H9 (cell line): ENCODE results near the gene RNF157. TPM values are rescaled to one million over a fixed set of nuclear protein-coding genes. Genes with fewer than 3 reads are reported as not detected.

Experiments
- DNase-seq: peaks from one replicate; pipeline ENCODE4 v3.0.0-alpha.2; 2017
- H2AFZ ChIP-seq: one replicate; pipeline ENCODE4 v1.6.1; 2013; ENCODE audit warnings: mild to moderate bottlenecking, low read length, control low read depth, moderate library complexity
- H2AK5ac ChIP-seq: 2 replicates; pipeline ENCODE4 v1.6.1; 2013; ENCODE audit warnings: low read length, control low read depth, mixed read lengths; ENCODE audit not compliant: insufficient read length
- H2BK120ac ChIP-seq: one replicate; pipeline ENCODE4 v1.6.1; 2013; ENCODE audit warnings: low read depth, mild to moderate bottlenecking, low read length, control low read depth, inconsistent platforms; ENCODE audit not compliant: poor library complexity, severe bottlenecking
- H2BK12ac ChIP-seq: 2 replicates; pipeline ENCODE4 v1.6.1; 2013; ENCODE audit warnings: low read length, control low read depth, mixed read lengths, low read depth; ENCODE audit not compliant: insufficient read length
- H2BK15ac ChIP-seq: 2 replicates; pipeline ENCODE4 v1.6.1; 2013; ENCODE audit warnings: low read depth, low read length, control low read depth
- H2BK20ac ChIP-seq: one replicate; pipeline ENCODE4 v1.6.1; 2013; ENCODE audit warnings: low read depth, mild to moderate bottlenecking, low read length, control low read depth, inconsistent platforms; ENCODE audit not compliant: poor library complexity, severe bottlenecking
- H2BK5ac ChIP-seq: 2 replicates; pipeline ENCODE4 v1.6.1; 2013; ENCODE audit warnings: low read length, control low read depth, mixed read lengths; ENCODE audit not compliant: insufficient read length
- H3K14ac ChIP-seq: 2 replicates; pipeline ENCODE4 v1.6.1; 2013; ENCODE audit warnings: low read length, control low read depth; ENCODE audit not compliant: insufficient read depth
- H3K18ac ChIP-seq: 2 replicates; pipeline ENCODE4 v1.6.1; 2013; ENCODE audit warnings: low read depth, mild to moderate bottlenecking, mixed read lengths, low read length, control low read depth; ENCODE audit not compliant: insufficient read length
- H3K23ac ChIP-seq: 2 replicates; pipeline ENCODE4 v1.6.1; 2013; ENCODE audit warnings: low read length, control low read depth, mixed read lengths, low read depth; ENCODE audit not compliant: insufficient read length
- H3K23me2 ChIP-seq: 2 replicates; pipeline ENCODE4 v1.6.1; 2013; ENCODE audit warnings: low read depth, mild to moderate bottlenecking, mixed read lengths, low read length, control low read depth; ENCODE audit not compliant: insufficient read length, poor library complexity, severe bottlenecking
- H3K27ac ChIP-seq: 2 replicates; pipeline ENCODE4 v1.5.1; 2013; ENCODE audit warnings: low read length, control low read depth, mixed read lengths, low read depth; ENCODE audit not compliant: insufficient read length
- H3K27me3 ChIP-seq: 2 replicates; pipeline ENCODE4 v1.6.1; 2013; ENCODE audit warnings: low read length, control low read depth, inconsistent platforms; ENCODE audit not compliant: insufficient read depth
- H3K4ac ChIP-seq: 2 replicates; pipeline ENCODE4 v1.6.1; 2013; ENCODE audit warnings: low read depth, mild to moderate bottlenecking, control low read depth, inconsistent platforms, low read length, moderate library complexity
- H3K4me1 ChIP-seq: 2 replicates; pipeline ENCODE4 v1.6.1; 2013; ENCODE audit warnings: low read length, control low read depth, inconsistent platforms; ENCODE audit not compliant: insufficient read depth
- H3K4me2 ChIP-seq: 2 replicates; pipeline ENCODE4 v1.6.1; 2013; ENCODE audit warnings: low read length, control low read depth, mixed read lengths; ENCODE audit not compliant: insufficient read length, insufficient read depth
- H3K56ac ChIP-seq: 2 replicates; pipeline ENCODE4 v1.6.1; 2013; ENCODE audit warnings: low read depth, mild to moderate bottlenecking, mixed read lengths, low read length, control low read depth; ENCODE audit not compliant: insufficient read length
- H3K79me1 ChIP-seq: 2 replicates; pipeline ENCODE4 v1.6.1; 2013; ENCODE audit warnings: low read depth, mild to moderate bottlenecking, moderate library complexity, low read length, control low read depth, inconsistent platforms; ENCODE audit not compliant: insufficient read depth, poor library complexity, severe bottlenecking
- H3K79me2 ChIP-seq: 2 replicates; pipeline ENCODE4 v1.6.1; 2013; ENCODE audit warnings: low read length, control low read depth, inconsistent platforms; ENCODE audit not compliant: insufficient read depth
- H3K9ac ChIP-seq: 2 replicates; pipeline ENCODE4 v1.6.1; 2013; ENCODE audit warnings: low read length, control low read depth, mixed read lengths; ENCODE audit not compliant: insufficient read length; ENCODE audit errors: extremely low read depth
- H3K9me3 ChIP-seq: one replicate; pipeline ENCODE4 v1.6.1; 2013; ENCODE audit warnings: low read depth, low read length, inconsistent platforms; ENCODE audit not compliant: control insufficient read depth
- H3T11ph ChIP-seq: one replicate; pipeline ENCODE4 v1.6.1; 2013; ENCODE audit warnings: mild to moderate bottlenecking, low read length, control low read depth, inconsistent platforms
- H4K20me1 ChIP-seq: one replicate; pipeline ENCODE4 v1.6.1; 2013; ENCODE audit not compliant: control insufficient read depth, insufficient read length, insufficient read depth
- H4K5ac ChIP-seq: 2 replicates; pipeline ENCODE4 v1.6.1; 2013; ENCODE audit warnings: low read depth, mild to moderate bottlenecking, mixed read lengths, low read length, control low read depth; ENCODE audit not compliant: insufficient read length
- H4K8ac ChIP-seq: replicated peaks from 2 replicates; pipeline ENCODE4 v1.6.1; 2013; ENCODE audit warnings: low read length, control low read depth, mixed read lengths, low read depth; ENCODE audit not compliant: insufficient read length
- H4K91ac ChIP-seq: 2 replicates; pipeline ENCODE4 v1.6.1; 2013; ENCODE audit warnings: low read depth, mild to moderate bottlenecking, moderate library complexity, mixed read lengths, low read length, control low read depth; ENCODE audit not compliant: insufficient read length
- H3K27ac Mint-ChIP-seq, 3 experiments: 2 replicates in 2 of 3; 3 replicates in 1 of 3; pipeline ENCODE4 v1.8.0; 2020 to 2021; ENCODE audit warnings: mixed read lengths in 3 of 3, mild to moderate bottlenecking in 1 of 3, moderate library complexity in 1 of 3
- H3K27me3 Mint-ChIP-seq: 2 replicates; pipeline ENCODE4 v1.8.0; 2021; ENCODE audit warnings: low read depth, mild to moderate bottlenecking, moderate library complexity, mixed read lengths
- H3K36me3 Mint-ChIP-seq, 3 experiments: 2 replicates in 2 of 3; 3 replicates in 1 of 3; pipeline ENCODE4 v1.8.0; 2020 to 2021; ENCODE audit warnings: low read depth in 3 of 3, mixed read lengths in 3 of 3; ENCODE audit not compliant: insufficient read depth in 1 of 3
- H3K4me1 Mint-ChIP-seq, 2 experiments: 2 replicates each; pipeline ENCODE4 v1.8.0; 2020; ENCODE audit warnings: mixed read lengths in 2 of 2
- H3K4me3 Mint-ChIP-seq, 2 experiments: 2 replicates in 1 of 2; 3 replicates in 1 of 2; pipeline ENCODE4 v1.8.0; 2020 to 2021; ENCODE audit warnings: mild to moderate bottlenecking in 2 of 2, mixed read lengths in 2 of 2, moderate library complexity in 1 of 2
- H3K9me3 Mint-ChIP-seq, 2 experiments: 2 replicates in 1 of 2; 3 replicates in 1 of 2; pipeline ENCODE4 v1.8.0; 2020; ENCODE audit warnings: mild to moderate bottlenecking in 2 of 2, mixed read lengths in 2 of 2, moderate library complexity in 1 of 2
- CTCF ChIP-seq: fragments of 200-600 bp; sonication (generic); conservative IDR thresholded peaks from 3 replicates; pipeline ENCODE4 v1.8.0; 2021; ENCODE audit warnings: antibody characterized with exemption, mild to moderate bottlenecking
- WGBS: extraction: QIAGEN DNeasy Blood & Tissue Kit; methylation state at CpG from one replicate; pipeline ENCODE4 v1.1.7; 2013; ENCODE audit warnings: missing lambda C conversion rate, low lambda C conversion rate, mixed read lengths; ENCODE audit not compliant: insufficient read length; ENCODE audit errors: extremely low coverage; 5-methylcytosine and 5-hydroxymethylcytosine counted together
- total RNA-seq: library from RNA; stranded (reverse); gene quantifications from 2 replicates; pipeline ENCODE4 v1.2.1, GENCODE V29; 2021

Gene RNF157
- total RNA-seq, 1 experiment from 2014 or later: 9.9 TPM

DNA sequence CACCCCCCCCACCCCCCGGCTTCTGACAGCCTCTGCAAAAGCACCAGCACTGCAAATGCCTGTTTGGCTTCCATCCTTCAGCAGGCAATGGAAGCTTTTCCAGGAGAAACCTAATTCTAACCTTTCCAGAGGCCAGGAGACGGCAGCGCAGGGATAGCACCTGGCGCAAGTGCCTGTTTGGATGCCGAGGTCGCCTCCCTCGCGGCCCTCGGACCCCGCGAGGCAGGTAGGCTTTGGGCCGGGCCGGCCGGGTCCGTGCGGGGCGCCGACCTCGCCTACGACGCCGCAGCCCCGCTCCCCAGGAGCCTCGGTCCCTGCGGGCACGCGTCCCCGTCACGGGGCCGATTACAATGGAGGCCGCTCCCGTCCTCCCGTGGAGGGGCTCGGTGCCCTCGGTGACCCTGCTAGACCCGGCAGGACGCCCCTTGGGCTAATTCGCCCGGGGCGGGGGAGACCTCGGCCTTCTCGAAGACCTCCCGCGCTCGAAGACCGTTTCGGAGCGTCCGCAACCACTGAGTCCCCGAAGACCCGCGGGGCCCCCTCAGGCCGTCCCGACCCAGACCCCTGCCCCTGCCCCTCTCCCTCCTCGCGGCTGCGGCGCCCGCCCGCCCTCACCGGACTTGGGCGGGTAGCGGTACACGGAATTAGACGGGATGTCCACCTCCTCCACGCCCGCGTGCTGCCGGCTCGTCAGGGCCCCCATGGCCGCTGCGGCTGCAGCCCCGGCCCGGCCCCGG is 587 bp downstream of the RNF157 start:
- H3K56ac ChIP-seq: no peak overlapping the region
- peaks cover 8 to 10% of the 10 kb centered on the region in 2 experiments for H3K4me1 Mint-ChIP-seq
- no peak overlapping the region for H4K91ac ChIP-seq
- H3K27me3 ChIP-seq: peaks cover 10% of the 10 kb centered on the region
- H3K27me3 Mint-ChIP-seq: peaks cover 72% of the 10 kb centered on the region
- peak overlapping the region; percentile 47 for H3K4me2 ChIP-seq
- H3K9me3 ChIP-seq: no peaks in the 10 kb centered on the region
- peak overlapping the region; percentile 59 to 78 for H3K4me3 Mint-ChIP-seq
- no peak overlapping the region for H3T11ph ChIP-seq
- no peaks in the 10 kb centered on the region for H3K79me2 ChIP-seq
- H3K23ac ChIP-seq: no peak overlapping the region
- H2BK5ac ChIP-seq: no peak overlapping the region
- no peak for TF ChIP-seq CTCF
- no peaks in the 10 kb centered on the region for H3K79me1 ChIP-seq
- H4K5ac ChIP-seq: no peak overlapping the region
- no peak overlapping the region for H3K4ac ChIP-seq
- no peak overlapping the region for H2BK120ac ChIP-seq
- H3K4me1 ChIP-seq: no peaks in the 10 kb centered on the region
- no peak overlapping the region for H3K9ac ChIP-seq
- no peak overlapping the region for H2BK15ac ChIP-seq
- DNase-seq: peak; percentile 56
- H4K8ac ChIP-seq: no peak overlapping the region
- H3K23me2 ChIP-seq: peaks cover 8% of the 10 kb centered on the region
- H2BK12ac ChIP-seq: no peak overlapping the region
- H2AK5ac ChIP-seq: no peak overlapping the region
- no peaks in the 10 kb centered on the region for H4K20me1 ChIP-seq
- no peaks in the 10 kb centered on the region; a peak in 1 of 5 replicates for H3K9me3 Mint-ChIP-seq
- H3K14ac ChIP-seq: 0 out of 2 replicates have a peak overlapping the region, but pooled peaks have one; percentile 1
- no peak overlapping the region for H2AFZ ChIP-seq
- no CpG with 5 or more reads among the region's 75 CpGs for WGBS
- H3K27ac Mint-ChIP-seq: no peak overlapping the region; a peak in 1 of 7 replicates
- no peak overlapping the region for H2BK20ac ChIP-seq
- H3K18ac ChIP-seq: no peak overlapping the region
- H3K27ac ChIP-seq: no peak overlapping the region
- no peaks in the 10 kb centered on the region; a peak in 1 of 7 replicates for H3K36me3 Mint-ChIP-seq
